H1 (cell line): Measurements from ENCODE around the gene DENND1A. TPM values are rescaled to one million over a fixed set of nuclear protein-coding genes. Genes with fewer than 3 reads are reported as not detected.

Source experiments
- EZH2 ChIP-seq: fragments of 200-600 bp; sonication (generic); IDR thresholded peaks from 2 replicates; pipeline ENCODE4 v1.7.1; 2012; ENCODE audit warnings: low read depth, mild to moderate bottlenecking, moderate library complexity, low read length, inconsistent platforms; ENCODE audit not compliant: severe bottlenecking
- FOSL1 ChIP-seq: IDR thresholded peaks from 2 replicates; pipeline ENCODE4 v1.6.1; 2011; ENCODE audit warnings: mild to moderate bottlenecking, low read depth, low read length, moderate library complexity; ENCODE audit not compliant: insufficient read depth
- NRF1 ChIP-seq: IDR thresholded peaks from 2 replicates; pipeline ENCODE4 v1.6.1; 2011; ENCODE audit warnings: mild to moderate bottlenecking, low read depth, low read length, improper control_type of control experiment
- POLR2AphosphoS5 ChIP-seq: IDR thresholded peaks from 2 replicates; pipeline ENCODE4 v1.6.1; 2011; ENCODE audit warnings: low read depth, low read length
- TAF7 ChIP-seq: optimal IDR thresholded peaks from 2 replicates; pipeline ENCODE3; 2011; ENCODE audit warnings: low read depth, mild to moderate bottlenecking, inconsistent platforms, low read length, moderate library complexity, borderline replicate concordance
- polyA plus RNA-seq, 7 experiments: library from polyadenylated mRNA; depleted of rRNA in 3 of 7; stranded (reverse) in 5 of 7; unstranded in 2 of 7; fragments of >200 nt in 5 of 7; fragments of 200-250 nt in 2 of 7; gene quantifications; 1 replicate in 5 of 7; 2 replicates in 1 of 7; 4 replicates in 1 of 7; pipeline versions ENCODE4 v1.2.1 to v1.2.3, GENCODE V29; 2011 to 2013; ENCODE audit warnings: missing spikeins in 2 of 7, mixed read lengths in 2 of 7
- total RNA-seq: library from RNA; stranded (reverse); fragmentation: NEBNext Ultra II Directional; extraction: Animal tissue kit (Norgen Biotek cat#: 25700); gene quantifications from 2 replicates; pipeline ENCODE4 v1.2.1, GENCODE V29; 2021

The DENND1A gene
- total and polyA plus RNA-seq, 2 of the 8 experiments (the other 6 are each of a cell fraction or from before 2014, with no cell fraction given): 24.1 to 26.4 TPM

DNA sequence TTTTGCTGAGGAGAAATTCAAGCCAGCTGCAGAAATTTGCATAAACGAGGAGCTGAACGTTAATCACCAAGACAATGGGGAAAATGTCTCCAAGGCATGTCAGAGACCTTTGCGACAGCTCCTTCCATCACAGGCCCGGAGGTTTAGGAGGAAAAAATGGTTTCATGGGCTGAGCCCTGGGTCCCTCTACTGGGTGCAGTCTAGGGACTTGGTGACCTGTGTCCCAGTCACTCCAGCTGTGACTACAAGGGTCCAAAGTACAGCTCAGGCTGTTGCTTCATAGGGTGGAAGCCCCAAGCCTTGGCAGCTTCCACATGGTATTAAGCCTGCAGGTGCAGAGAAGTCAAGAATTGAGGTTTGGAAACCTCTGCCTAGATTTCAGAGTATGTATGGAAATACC lies 207.5 kb downstream of the DENND1A start (continued):
- TF ChIP-seq EZH2 (no peak), FOSL1 (no peak), POLR2AphosphoS5 (no peak), TAF7 (no peak), NRF1 (no peak)
